Mesenchymal stem cell (in vitro differentiated cells and primary cell): ENCODE data around the gene ZHX3.

Source experiments
- DNase-seq: peaks from one replicate; pipeline ENCODE4 v3.0.0-alpha.2; 2013
- H2AFZ ChIP-seq: one replicate; pipeline ENCODE4 v1.6.1; 2013; ENCODE audit warnings: low read depth, mild to moderate bottlenecking, control low read depth, inconsistent platforms, low read length, moderate library complexity
- H2AK5ac ChIP-seq: 2 replicates; pipeline ENCODE4 v1.6.1; 2013; ENCODE audit warnings: low read length, moderate library complexity, mild to moderate bottlenecking, inconsistent platforms; ENCODE audit not compliant: severe bottlenecking
- H2BK120ac ChIP-seq: one replicate; pipeline ENCODE4 v1.6.1; 2013; ENCODE audit warnings: low read depth, mild to moderate bottlenecking, inconsistent platforms, low read length, moderate library complexity
- H2BK12ac ChIP-seq, 2 experiments: one replicate each; pipeline ENCODE4 v1.6.1; 2013; ENCODE audit warnings: inconsistent platforms in 2 of 2, low read length in 2 of 2, mild to moderate bottlenecking in 2 of 2, moderate library complexity in 2 of 2, control low read depth in 1 of 2
- H2BK15ac ChIP-seq: one replicate; pipeline ENCODE4 v1.6.1; 2013; ENCODE audit warnings: mild to moderate bottlenecking, low read depth, inconsistent platforms; ENCODE audit not compliant: poor library complexity, severe bottlenecking
- H2BK5ac ChIP-seq: 2 replicates; pipeline ENCODE4 v1.6.1; 2013; ENCODE audit warnings: low read depth, mild to moderate bottlenecking, low read length, control low read depth, inconsistent platforms; ENCODE audit not compliant: poor library complexity, severe bottlenecking
- H3K14ac ChIP-seq, 2 experiments: one replicate each; pipeline ENCODE4 v1.6.1; 2013; ENCODE audit warnings: inconsistent platforms in 2 of 2, low read length in 2 of 2, control low read depth in 1 of 2, mild to moderate bottlenecking in 1 of 2, moderate library complexity in 1 of 2
- H3K18ac ChIP-seq, 2 experiments: one replicate each; pipeline ENCODE4 v1.6.1; 2013; ENCODE audit warnings: inconsistent platforms in 2 of 2, low read length in 2 of 2, control low read depth in 1 of 2, low read depth in 1 of 2, mild to moderate bottlenecking in 1 of 2
- H3K23ac ChIP-seq, 2 experiments: one replicate each; pipeline ENCODE4 v1.6.1; 2013; ENCODE audit warnings: inconsistent platforms in 2 of 2, low read length in 2 of 2, mild to moderate bottlenecking in 2 of 2, moderate library complexity in 2 of 2, control low read depth in 1 of 2
- H3K27ac ChIP-seq: 2 replicates; pipeline ENCODE4 v1.5.1; 2013; ENCODE audit warnings: mild to moderate bottlenecking, moderate library complexity, low read length, control low read depth, inconsistent platforms; ENCODE audit not compliant: poor library complexity, severe bottlenecking
- H3K27me3 ChIP-seq, 2 experiments: 2 replicates each; pipeline versions ENCODE4 v1.6.1 to v1.7.0; 2013; ENCODE audit warnings: low read length in 2 of 2, mild to moderate bottlenecking in 2 of 2, moderate library complexity in 2 of 2, control low read depth in 1 of 2, inconsistent platforms in 1 of 2; ENCODE audit not compliant: control insufficient read depth in 1 of 2, insufficient read depth in 1 of 2
- H3K36me3 ChIP-seq, 2 experiments: 2 replicates each; pipeline versions ENCODE4 v1.6.1 to v1.7.0; 2013; ENCODE audit warnings: low read length in 2 of 2, control low read depth in 1 of 2, inconsistent platforms in 1 of 2, low read depth in 1 of 2, mild to moderate bottlenecking in 1 of 2; ENCODE audit not compliant: insufficient read depth in 2 of 2, control insufficient read depth in 1 of 2
- H3K4ac ChIP-seq, 2 experiments: one replicate each; pipeline ENCODE4 v1.6.1; 2013; ENCODE audit warnings: inconsistent platforms in 2 of 2, low read length in 2 of 2, mild to moderate bottlenecking in 2 of 2, moderate library complexity in 2 of 2, control low read depth in 1 of 2, low read depth in 1 of 2
- H3K4me1 ChIP-seq: 2 replicates; pipeline ENCODE4 v1.6.1; 2013; ENCODE audit warnings: low read depth, low read length, control low read depth; ENCODE audit not compliant: control insufficient read depth, insufficient read depth
- H3K4me2 ChIP-seq: 2 replicates; pipeline ENCODE4 v1.6.1; 2013; ENCODE audit warnings: low read length, mild to moderate bottlenecking, inconsistent platforms; ENCODE audit not compliant: poor library complexity, severe bottlenecking
- H3K4me3 ChIP-seq, 2 experiments: 2 replicates each; pipeline versions ENCODE4 v1.5.1 to v1.7.0; 2013; ENCODE audit warnings: low read length in 2 of 2, mild to moderate bottlenecking in 2 of 2, control low read depth in 1 of 2, low read depth in 1 of 2; ENCODE audit not compliant: insufficient read depth in 1 of 2
- H3K79me1 ChIP-seq: replicated peaks from 2 replicates; pipeline ENCODE4 v1.6.1; 2013; ENCODE audit warnings: mild to moderate bottlenecking, control low read depth, low read length, inconsistent platforms; ENCODE audit not compliant: poor library complexity, severe bottlenecking
- H3K9ac ChIP-seq: 2 replicates; pipeline ENCODE4 v1.7.0; 2013; ENCODE audit warnings: mild to moderate bottlenecking, low read length, moderate library complexity
- H3K9me3 ChIP-seq: 2 replicates; pipeline ENCODE4 v1.7.0; 2013; ENCODE audit warnings: mild to moderate bottlenecking, low read length; ENCODE audit not compliant: control insufficient read depth
- H4K8ac ChIP-seq: one replicate; pipeline ENCODE4 v1.6.1; 2013; ENCODE audit warnings: inconsistent platforms, mild to moderate bottlenecking, low read length, moderate library complexity
- H4K91ac ChIP-seq: one replicate; pipeline ENCODE4 v1.6.1; 2013; ENCODE audit warnings: mild to moderate bottlenecking, low read length, inconsistent platforms
- WGBS: methylation state at CpG from one replicate; pipeline ENCODE4 v1.1.7; 2013; ENCODE audit warnings: mixed read lengths; 5-methylcytosine and 5-hydroxymethylcytosine counted together

The ZHX3 gene

GRCh38 chr20:41304002-41304401, 13.5 kb downstream of the ZHX3 start:
- Histone ChIP-seq H3K4me1 (peaks cover 8% of the 10 kb centered on the region), H3K36me3 (no peaks in the 10 kb centered on the region), H3K18ac (no peak overlapping the region), H3K9ac (no peak overlapping the region), H3K23ac (no peak overlapping the region), H4K8ac (no peak overlapping the region), H2BK12ac (no peak overlapping the region), H2AK5ac (no peak overlapping the region), H3K79me1 (peaks cover 21% of the 10 kb centered on the region), H3K4ac (no peak overlapping the region), H3K27ac (no peak overlapping the region), H3K4me3 (no peak overlapping the region), H4K91ac (no peak overlapping the region), H3K14ac (no peak overlapping the region), H3K9me3 (no peaks in the 10 kb centered on the region), H3K4me2 (no peak overlapping the region), H2BK120ac (no peak overlapping the region), H2BK5ac (no peak overlapping the region), H2BK15ac (no peak overlapping the region), H3K27me3 (no peaks in the 10 kb centered on the region), H2AFZ (no peak overlapping the region)
- WGBS = 100% methylated on average over 1 of the region's 1 CpG
- no peak for DNase-seq

- Histone ChIP-seq H3K79me1 (peaks cover 37% of the 10 kb centered on the region), H2BK12ac (peak overlapping the region in 1 of 2 experiments; percentile 9), H2AK5ac (no peak overlapping the region), H3K4ac (no peak overlapping the region), H3K4me3 (no peak overlapping the region), H3K27ac (no peak overlapping the region), H2BK120ac (no peak overlapping the region), H3K14ac (no peak overlapping the region), H4K8ac (peak overlapping the region; percentile 48), H3K36me3 (no peaks in the 10 kb centered on the region), H3K18ac (no peak overlapping the region), H2AFZ (no peak overlapping the region), H2BK15ac (no peak overlapping the region), H3K4me2 (no peak overlapping the region), H3K27me3 (no peaks in the 10 kb centered on the region), H4K91ac (no peak overlapping the region), H3K4me1 (peaks cover 5% of the 10 kb centered on the region), H3K23ac (no peak overlapping the region), H3K9me3 (no peaks in the 10 kb centered on the region), H3K9ac (no peak overlapping the region), H2BK5ac (no peak overlapping the region)
- 76% methylated on average over 4 of the region's 4 CpGs for WGBS
- no peak for DNase-seq
These were observed 16.6 kb downstream of the ZHX3 start for GRCh38 chr20:41300886-41301285.

- Histone ChIP-seq H4K8ac (no peak overlapping the region), H2BK120ac (no peak overlapping the region), H4K91ac (no peak overlapping the region), H3K4ac (no peak overlapping the region), H2BK12ac (no peak overlapping the region), H3K27me3 (no peaks in the 10 kb centered on the region), H3K36me3 (no peaks in the 10 kb centered on the region), H3K9me3 (no peaks in the 10 kb centered on the region), H2BK5ac (no peak overlapping the region), H2BK15ac (no peak overlapping the region), H3K27ac (no peak overlapping the region), H2AFZ (no peak overlapping the region), H3K4me3 (no peak overlapping the region), H3K18ac (no peak overlapping the region), H3K9ac (no peak overlapping the region), H3K14ac (no peak overlapping the region), H3K4me1 (peaks cover 5% of the 10 kb centered on the region), H3K79me1 (peaks cover 37% of the 10 kb centered on the region), H3K4me2 (no peak overlapping the region), H3K23ac (no peak overlapping the region), H2AK5ac (no peak overlapping the region)
- 82% methylated on average over 2 of the region's 3 CpGs for WGBS
- no peak for DNase-seq
These were observed 17.1 kb downstream of the ZHX3 start for GRCh38 chr20:41300383-41300782.

- Histone ChIP-seq H3K4me2 (no peak overlapping the region), H2BK120ac (no peak overlapping the region), H3K23ac (no peak overlapping the region), H3K36me3 (no peaks in the 10 kb centered on the region), H3K4ac (no peak overlapping the region), H3K4me1 (peaks cover 5% of the 10 kb centered on the region), H4K91ac (no peak overlapping the region), H2AFZ (no peak overlapping the region), H4K8ac (no peak overlapping the region), H3K4me3 (no peak overlapping the region), H2AK5ac (no peak overlapping the region), H3K14ac (no peak overlapping the region), H3K27ac (no peak overlapping the region), H2BK12ac (no peak overlapping the region), H3K79me1 (peaks cover 35% of the 10 kb centered on the region), H3K9ac (no peak overlapping the region), H3K27me3 (no peaks in the 10 kb centered on the region), H2BK5ac (no peak overlapping the region), H2BK15ac (no peak overlapping the region), H3K9me3 (no peaks in the 10 kb centered on the region), H3K18ac (no peak overlapping the region)
- WGBS = no CpG with 5 or more reads among the region's 3 CpGs
- DNase-seq = no peak
These were observed 17.6 kb downstream of the ZHX3 start for GRCh38 chr20:41299899-41300298.
